H1 (cell line): ENCODE data around the gene GOLGA7B. TPM values are rescaled to one million over a fixed set of nuclear protein-coding genes. Genes with fewer than 3 reads are reported as not detected.

Source experiments
- polyA plus RNA-seq, 7 experiments: library from polyadenylated mRNA; depleted of rRNA in 3 of 7; stranded (reverse) in 5 of 7; unstranded in 2 of 7; fragments of >200 nt in 5 of 7; fragments of 200-250 nt in 2 of 7; gene quantifications; 1 replicate in 5 of 7; 2 replicates in 1 of 7; 4 replicates in 1 of 7; pipeline versions ENCODE4 v1.2.1 to v1.2.3, GENCODE V29; 2011 to 2013; ENCODE audit warnings: missing spikeins in 2 of 7, mixed read lengths in 2 of 7
- total RNA-seq: library from RNA; stranded (reverse); fragmentation: NEBNext Ultra II Directional; extraction: Animal tissue kit (Norgen Biotek cat#: 25700); gene quantifications from 2 replicates; pipeline ENCODE4 v1.2.1, GENCODE V29; 2021
- TF ChIP-seq, protein P1 (sequence below), 3 experiments: IDR thresholded peaks; 1 replicate in 2 of 3; 2 replicates in 1 of 3; pipeline versions ENCODE4 v1.5.1 to v1.6.1; 2011; ENCODE audit warnings: low read length in 3 of 3, mild to moderate bottlenecking in 3 of 3, inconsistent platforms in 2 of 3, low read depth in 1 of 3, moderate library complexity in 1 of 3; ENCODE audit not compliant: insufficient read depth in 1 of 3; ENCODE audit errors: control extremely low read depth in 1 of 3

GOLGA7B gene
- total and polyA plus RNA-seq, 2 of the 8 experiments (the other 6 are each of a cell fraction or from before 2014, with no cell fraction given) = 0.04 to 0.14 TPM

DNA sequence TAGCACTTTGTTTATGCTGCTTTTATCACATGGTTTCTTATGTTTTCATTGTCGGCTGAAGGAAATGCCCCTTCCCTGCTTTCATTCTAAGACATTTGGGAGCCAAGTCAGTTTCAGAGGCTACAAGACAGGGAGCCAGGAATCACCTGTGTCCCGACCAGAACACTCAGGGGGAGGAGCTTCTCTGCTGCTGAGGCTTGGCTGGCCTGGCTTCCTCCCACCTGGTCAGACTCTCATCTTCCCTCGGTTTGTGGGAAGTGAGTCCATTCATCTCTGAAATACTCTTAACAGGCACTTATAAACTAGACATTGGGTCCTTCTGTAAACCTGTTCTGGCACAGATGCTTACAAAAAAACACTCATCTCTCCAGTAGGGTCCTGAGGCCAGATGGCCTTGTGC is 19.6 kb upstream of the GOLGA7B start (continued):
- TF ChIP-seq, protein P1, sequence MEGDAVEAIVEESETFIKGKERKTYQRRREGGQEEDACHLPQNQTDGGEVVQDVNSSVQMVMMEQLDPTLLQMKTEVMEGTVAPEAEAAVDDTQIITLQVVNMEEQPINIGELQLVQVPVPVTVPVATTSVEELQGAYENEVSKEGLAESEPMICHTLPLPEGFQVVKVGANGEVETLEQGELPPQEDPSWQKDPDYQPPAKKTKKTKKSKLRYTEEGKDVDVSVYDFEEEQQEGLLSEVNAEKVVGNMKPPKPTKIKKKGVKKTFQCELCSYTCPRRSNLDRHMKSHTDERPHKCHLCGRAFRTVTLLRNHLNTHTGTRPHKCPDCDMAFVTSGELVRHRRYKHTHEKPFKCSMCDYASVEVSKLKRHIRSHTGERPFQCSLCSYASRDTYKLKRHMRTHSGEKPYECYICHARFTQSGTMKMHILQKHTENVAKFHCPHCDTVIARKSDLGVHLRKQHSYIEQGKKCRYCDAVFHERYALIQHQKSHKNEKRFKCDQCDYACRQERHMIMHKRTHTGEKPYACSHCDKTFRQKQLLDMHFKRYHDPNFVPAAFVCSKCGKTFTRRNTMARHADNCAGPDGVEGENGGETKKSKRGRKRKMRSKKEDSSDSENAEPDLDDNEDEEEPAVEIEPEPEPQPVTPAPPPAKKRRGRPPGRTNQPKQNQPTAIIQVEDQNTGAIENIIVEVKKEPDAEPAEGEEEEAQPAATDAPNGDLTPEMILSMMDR (IDR thresholded peaks at IDR 0.05; ENCODE audit: control extremely low read depth in 1 of 3, insufficient read depth in 1 of 3, low read depth in 1 of 3, low read length in 3 of 3) = no peak
- TF ChIP-seq, all 59 proteins: peak for 0
